GM18909 (cell line): Measurements from ENCODE around the gene ENDOV.

Experiments used
- ATAC-seq: cut with Tn5 transposase; IDR thresholded peaks from one replicate; pipeline ENCODE4 v1.9.1; 2021; ENCODE audit warnings: mild to moderate bottlenecking; ENCODE audit not compliant: unreplicated experiment, poor library complexity

Gene ENDOV

GRCh38 chr17:80413771-80414507, 1.0 kb upstream of the ENDOV start:
- ATAC-seq = no peak

GRCh38 chr17:80414508-80414802, 512 bp upstream of the ENDOV start:
- peak; percentile 7 for ATAC-seq

GRCh38 chr17:80415626-80416137, 715 bp downstream of the ENDOV start:
- ATAC-seq = peak; percentile 22

GRCh38 chr17:80416260-80416939, 1.4 kb downstream of the ENDOV start:
- ATAC-seq = no peak

- no peak for ATAC-seq
Observed at GRCh38 chr17:80416940-80417293, 1.9 kb downstream of the ENDOV start.

GRCh38 chr17:80418589-80418988, 3.6 kb downstream of the ENDOV start:
- no peak for ATAC-seq

- ATAC-seq = no peak
Observed at GRCh38 chr17:80419255-80419654, 4.3 kb downstream of the ENDOV start.

GRCh38 chr17:80421381-80422090, 6.6 kb downstream of the ENDOV start:
- ATAC-seq = no peak

- no peak for ATAC-seq
Observed at GRCh38 chr17:80422276-80422675, 7.3 kb downstream of the ENDOV start.

GRCh38 chr17:80422981-80423380, 8.0 kb downstream of the ENDOV start:
- ATAC-seq = no peak

- no peak for ATAC-seq
Observed at GRCh38 chr17:80423536-80424225, 8.7 kb downstream of the ENDOV start.

- ATAC-seq = no peak
Observed at GRCh38 chr17:80424261-80424660, 9.3 kb downstream of the ENDOV start.

- ATAC-seq = no peak
Observed at GRCh38 chr17:80424878-80425765, 10.2 kb downstream of the ENDOV start.

GRCh38 chr17:80425835-80426426, 11.0 kb downstream of the ENDOV start:
- no peak for ATAC-seq

GRCh38 chr17:80426671-80427326, 11.8 kb downstream of the ENDOV start:
- ATAC-seq = peak; percentile 72

- no peak for ATAC-seq
Observed at GRCh38 chr17:80427366-80428282, 12.7 kb downstream of the ENDOV start.

- ATAC-seq = no peak
Observed at GRCh38 chr17:80428363-80428762, 13.4 kb downstream of the ENDOV start.

GRCh38 chr17:80428796-80429195, 13.8 kb downstream of the ENDOV start:
- ATAC-seq = no peak
